ENCODE results near the gene CNPY1.

The CNPY1 gene

GRCh38 chr7:155452505-155453295, 93.7 kb downstream of the CNPY1 start:
- DNase-seq: no peak

DNA sequence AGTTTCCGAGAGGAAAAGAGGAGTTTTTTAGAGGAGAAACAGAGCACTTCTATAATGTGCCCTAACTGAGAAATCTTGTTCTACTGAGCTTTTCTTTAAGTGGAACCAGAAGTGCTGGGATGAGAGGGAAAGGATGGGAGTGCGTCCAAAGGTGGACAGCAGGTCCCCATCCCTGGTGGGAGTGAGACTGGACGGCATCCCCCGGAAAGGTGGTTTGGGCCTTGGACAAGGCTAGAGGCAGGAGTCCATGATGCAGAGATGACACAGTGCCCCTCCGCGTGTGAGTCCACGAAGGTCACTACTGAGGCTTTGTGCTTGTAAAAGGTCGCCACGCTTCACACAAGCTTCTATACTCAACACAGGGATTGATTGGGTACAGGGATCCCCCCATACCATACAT, 94.5 kb downstream of the CNPY1 start:
- no peak for DNase-seq
